WTC11 (cell line): Measurements from ENCODE around the gene RGS19. TPM values are rescaled to one million over a fixed set of nuclear protein-coding genes. Genes with fewer than 3 reads are reported as not detected.

ENCODE experiments used
- ARID4B ChIP-seq: sonication (generic); formaldehyde crosslinking; IDR thresholded peaks from 2 replicates; pipeline ENCODE4 v1.8.0; 2023; ENCODE audit warnings: missing genetic modification reagents, mild to moderate bottlenecking, borderline replicate concordance
- CTCF ChIP-seq: fragments of 200-600 bp; IDR thresholded peaks from 2 replicates; pipeline ENCODE4 v1.8.0; 2022; ENCODE audit warnings: antibody characterized with exemption
- E2F1 ChIP-seq: sonication (generic); formaldehyde crosslinking; IDR thresholded peaks from 2 replicates; pipeline ENCODE4 v1.8.0; 2022; ENCODE audit warnings: mild to moderate bottlenecking, missing genetic modification reagents
- E2F4 ChIP-seq: sonication (generic); formaldehyde crosslinking; IDR thresholded peaks from 2 replicates; pipeline ENCODE4 v1.8.1; 2022; ENCODE audit warnings: low read depth, mild to moderate bottlenecking, moderate library complexity, missing genetic modification reagents, borderline replicate concordance
- ERG ChIP-seq: fragments of 250-450 bp; sonication (Bioruptor Pico); IDR thresholded peaks from 2 replicates; pipeline ENCODE4 v1.8.0; 2021; ENCODE audit warnings: mild to moderate bottlenecking
- FOXK1 ChIP-seq: sonication (generic); formaldehyde crosslinking; IDR thresholded peaks from 2 replicates; pipeline ENCODE4 v1.8.0; 2022; ENCODE audit warnings: mild to moderate bottlenecking, moderate library complexity, missing genetic modification reagents
- MYBL2 ChIP-seq: sonication (generic); formaldehyde crosslinking; IDR thresholded peaks from 2 replicates; pipeline ENCODE4 v1.8.1; 2023; ENCODE audit warnings: mild to moderate bottlenecking, moderate library complexity, missing genetic modification reagents
- NFYB ChIP-seq: sonication (generic); formaldehyde crosslinking; conservative IDR thresholded peaks from 2 replicates; pipeline ENCODE4 v1.8.0; 2022; ENCODE audit warnings: low read depth, missing genetic modification reagents
- NR2C2 ChIP-seq: sonication (generic); formaldehyde crosslinking; IDR thresholded peaks from 2 replicates; pipeline ENCODE4 v1.8.0; 2022; ENCODE audit warnings: mild to moderate bottlenecking, missing genetic modification reagents
- NR3C1 ChIP-seq: sonication (generic); formaldehyde crosslinking; conservative IDR thresholded peaks from 2 replicates; pipeline ENCODE4 v1.8.1; 2023; ENCODE audit warnings: low read depth, mild to moderate bottlenecking, missing genetic modification reagents
- OVOL2 ChIP-seq: fragments of 250-450 bp; sonication (Bioruptor Pico); IDR thresholded peaks from 2 replicates; pipeline ENCODE4 v1.9.0; 2021; ENCODE audit warnings: mild to moderate bottlenecking, borderline replicate concordance
- TCF7 ChIP-seq: sonication (generic); formaldehyde crosslinking; IDR thresholded peaks from 2 replicates; pipeline ENCODE4 v1.8.0; 2022; ENCODE audit warnings: mild to moderate bottlenecking, low read depth, missing genetic modification reagents, moderate library complexity
- ZNF121 ChIP-seq: sonication (generic); formaldehyde crosslinking; IDR thresholded peaks from 2 replicates; pipeline ENCODE4 v1.8.0; 2023; ENCODE audit warnings: missing genetic modification reagents
- ZNF532 ChIP-seq: fragments of 250-450 bp; sonication (Bioruptor Pico); IDR thresholded peaks from 2 replicates; pipeline ENCODE4 v1.9.0; 2021; ENCODE audit warnings: mild to moderate bottlenecking, borderline replicate concordance
- ZSCAN18 ChIP-seq: fragments of 250-450 bp; sonication (Bioruptor Pico); IDR thresholded peaks from 2 replicates; pipeline ENCODE4 v2.1.2; 2022; ENCODE audit warnings: mild to moderate bottlenecking, moderate library complexity
- total RNA-seq: library from RNA; stranded (reverse); gene quantifications from 3 replicates; pipeline ENCODE4 v1.2.3, GENCODE V29; 2021

RGS19 gene
- total RNA-seq, 1 experiment from 2014 or later: 13.8 TPM

GRCh38 chr20:64039293-64040160, 39.8 kb downstream of the RGS19 start (continued):
- 0 out of 2 replicates have a peak, but pooled peaks have one; percentile 2 for TF ChIP-seq CTCF
- TF ChIP-seq TCF7 (CRISPR knock-in tag): no peak
- no peak for TF ChIP-seq ZSCAN18 (CRISPR knock-in tag)
- peak; percentile 51; the same call in 1 of the 2 replicates for TF ChIP-seq MYBL2 (CRISPR knock-in tag)
- TF ChIP-seq ZNF532: no peak
- 0 out of 2 replicates have a peak, but pooled peaks have one; percentile 37 for TF ChIP-seq E2F4 (CRISPR knock-in tag)
- no peak for TF ChIP-seq E2F1 (CRISPR knock-in tag)
- TF ChIP-seq ERG (CRISPR knock-in tag): no peak
- TF ChIP-seq NR3C1: no peak
- TF ChIP-seq ARID4B (CRISPR knock-in tag): 0 out of 2 replicates have a peak, but pooled peaks have one; percentile 30
- TF ChIP-seq ZNF121: no peak
- no peak for TF ChIP-seq NFYB (CRISPR knock-in tag)
- no peak for TF ChIP-seq OVOL2 (CRISPR knock-in tag)
- TF ChIP-seq FOXK1 (CRISPR knock-in tag): no peak
- no peak for TF ChIP-seq NR2C2 (CRISPR knock-in tag)
- TF ChIP-seq, all 79 proteins: peak for 5
